H1 (cell line): ENCODE data around the gene GSDMA. TPM values are rescaled to one million over a fixed set of nuclear protein-coding genes. Genes with fewer than 3 reads are reported as not detected.

Experiments
- CTCF ChIA-PET: fragments of 300-600 bp; sonication (Branson Sonifier 250); formaldehyde crosslinking; loops from one replicate; lab custom pipeline; 2021; ENCODE audit not compliant: partially characterized antibody; lab: Charles Lee
- POLR2A ChIA-PET: fragments of 300-600 bp; sonication (Branson Sonifier 250); formaldehyde crosslinking; loops from one replicate; lab custom pipeline; 2021; ENCODE audit warnings: inconsistent platforms; ENCODE audit not compliant: partially characterized antibody; lab: Charles Lee
- DNase-seq, 2 experiments: peaks; one replicate each; pipeline versions ENCODE4 v3.0.0 to v3.0.0-alpha.2; 2010 to 2022; ENCODE audit warnings: low spot score in 2 of 2, low read depth in 1 of 2, mixed read lengths in 1 of 2
- FAIRE-seq: peaks from 2 replicates; lab custom pipeline; 2011; peaks lifted over from hg19 to GRCh38; lab: Jason Lieb, UNC
- H2AFZ ChIP-seq: 2 replicates; pipeline ENCODE4 v1.8.1; 2012; ENCODE audit warnings: low read length, inconsistent platforms
- H2AK5ac ChIP-seq: 2 replicates; pipeline ENCODE4 v1.6.1; 2013; ENCODE audit warnings: low read depth, low read length
- H2BK120ac ChIP-seq: replicated peaks from 2 replicates; pipeline ENCODE3; 2013; ENCODE audit warnings: low read depth, low read length, inconsistent platforms
- H2BK12ac ChIP-seq: 2 replicates; pipeline ENCODE4 v1.6.1; 2013; ENCODE audit warnings: low read depth, low read length
- H2BK15ac ChIP-seq: 2 replicates; pipeline ENCODE4 v1.6.1; 2013; ENCODE audit warnings: low read length
- H2BK20ac ChIP-seq: 2 replicates; pipeline ENCODE4 v1.6.1; 2013; ENCODE audit warnings: low read length
- H2BK5ac ChIP-seq: 2 replicates; pipeline ENCODE4 v1.6.1; 2013; ENCODE audit warnings: low read depth, low read length
- H3K14ac ChIP-seq: 2 replicates; pipeline ENCODE4 v1.6.1; 2013; ENCODE audit warnings: inconsistent platforms; ENCODE audit not compliant: insufficient read length
- H3K18ac ChIP-seq: 2 replicates; pipeline ENCODE4 v1.6.1; 2013; ENCODE audit warnings: low read length; ENCODE audit errors: extremely low read depth
- H3K23ac ChIP-seq: 2 replicates; pipeline ENCODE4 v1.6.1; 2013; ENCODE audit warnings: inconsistent platforms; ENCODE audit not compliant: insufficient read length
- H3K23me2 ChIP-seq: 2 replicates; pipeline ENCODE4 v1.6.1; 2013; ENCODE audit warnings: low read depth, low read length
- H3K27ac ChIP-seq: 2 replicates; pipeline ENCODE4 v1.6.1; 2011; ENCODE audit warnings: low read depth, low read length, inconsistent platforms
- H3K27me3 ChIP-seq, 4 experiments: replicated peaks in 1 of 4; 1 replicate in 1 of 4; 2 replicates in 3 of 4; pipeline versions ENCODE4 v1.6.1 to v1.8.1; 2011 to 2013; ENCODE audit warnings: low read length in 3 of 4, mild to moderate bottlenecking in 3 of 4, inconsistent platforms in 2 of 4, mixed read lengths in 2 of 4, moderate library complexity in 1 of 4; ENCODE audit not compliant: control insufficient read depth in 3 of 4, insufficient read depth in 3 of 4; ENCODE audit errors: extremely low read depth in 1 of 4
- H3K36me3 ChIP-seq, 4 experiments: 2 replicates each; pipeline versions ENCODE4 v1.6.1 to v1.8.1; 2011 to 2013; ENCODE audit warnings: mild to moderate bottlenecking in 4 of 4, low read length in 3 of 4, moderate library complexity in 2 of 4, control low read depth in 1 of 4, inconsistent platforms in 1 of 4; ENCODE audit not compliant: insufficient read depth in 4 of 4, control insufficient read depth in 2 of 4
- H3K4ac ChIP-seq: replicated peaks from 2 replicates; pipeline ENCODE3; 2013; ENCODE audit warnings: low read length, low read depth, mixed read lengths, inconsistent platforms; ENCODE audit not compliant: insufficient read length
- H3K4me1 ChIP-seq, 4 experiments: replicated peaks in 1 of 4; 1 replicate in 1 of 4; 2 replicates in 3 of 4; pipeline versions ENCODE4 v1.6.1 to v1.8.1; 2011 to 2013; ENCODE audit warnings: low read length in 3 of 4, inconsistent platforms in 2 of 4, mixed read lengths in 1 of 4; ENCODE audit not compliant: insufficient read depth in 4 of 4, control insufficient read depth in 3 of 4
- H3K4me2 ChIP-seq, 2 experiments: 2 replicates each; pipeline versions ENCODE4 v1.6.1 to v1.8.1; 2011 to 2013; ENCODE audit warnings: low read depth in 2 of 2, low read length in 2 of 2, control low read depth in 1 of 2, inconsistent platforms in 1 of 2, mild to moderate bottlenecking in 1 of 2; ENCODE audit not compliant: insufficient read depth in 1 of 2
- H3K4me3 ChIP-seq, 4 experiments: fragments of 200-600, 300-600 bp in 1 of 4; sonication (generic), shearing (Covaris generic), sonication (Bioruptor Twin) in 1 of 4; 2 replicates each; pipeline versions ENCODE4 v1.5.1 to v1.8.1; 2011 to 2016; ENCODE audit warnings: low read length in 4 of 4, low read depth in 3 of 4, control low read depth in 2 of 4, inconsistent platforms in 2 of 4, mild to moderate bottlenecking in 2 of 4, mixed read lengths in 1 of 4, moderate library complexity in 1 of 4; ENCODE audit not compliant: insufficient read depth in 2 of 4; ENCODE audit errors: extremely low read depth in 1 of 4
- H3K56ac ChIP-seq: replicated peaks from 2 replicates; pipeline ENCODE3; 2013; ENCODE audit warnings: low read depth, mild to moderate bottlenecking, mixed read lengths, low read length, inconsistent platforms; ENCODE audit not compliant: insufficient read length
- H3K79me1 ChIP-seq: 2 replicates; pipeline ENCODE4 v1.6.1; 2013; ENCODE audit warnings: low read depth, low read length, control low read depth
- H3K79me2 ChIP-seq, 2 experiments: 2 replicates each; pipeline versions ENCODE4 v1.6.1 to v1.8.1; 2012 to 2013; ENCODE audit warnings: low read length in 2 of 2, mild to moderate bottlenecking in 2 of 2, inconsistent platforms in 1 of 2; ENCODE audit not compliant: insufficient read depth in 2 of 2, control insufficient read depth in 1 of 2
- H3K9ac ChIP-seq, 4 experiments: replicated peaks in 1 of 4; 1 replicate in 1 of 4; 2 replicates in 3 of 4; pipeline versions ENCODE4 v1.6.1 to v1.8.1; 2011 to 2013; ENCODE audit warnings: low read depth in 3 of 4, low read length in 3 of 4, control low read depth in 2 of 4, mild to moderate bottlenecking in 2 of 4, moderate library complexity in 2 of 4, inconsistent platforms in 1 of 4; ENCODE audit errors: extremely low read depth in 1 of 4
- H3K9me3 ChIP-seq, 2 experiments: 2 replicates each; pipeline versions ENCODE4 v1.6.1 to v1.8.1; 2012 to 2013; ENCODE audit warnings: mild to moderate bottlenecking in 2 of 2, moderate library complexity in 2 of 2, control low read depth in 1 of 2, inconsistent platforms in 1 of 2, low read depth in 1 of 2, low read length in 1 of 2, mixed read lengths in 1 of 2; ENCODE audit not compliant: insufficient read depth in 2 of 2
- H4K20me1 ChIP-seq, 2 experiments: replicated peaks in 1 of 2; 2 replicates each; pipeline versions ENCODE3 to v1.8.1; 2011 to 2013; ENCODE audit warnings: inconsistent platforms in 2 of 2, low read length in 2 of 2, mild to moderate bottlenecking in 1 of 2; ENCODE audit not compliant: insufficient read depth in 2 of 2, control insufficient read depth in 1 of 2
- H4K5ac ChIP-seq: 2 replicates; pipeline ENCODE4 v1.6.1; 2013; ENCODE audit warnings: low read length, low read depth, mixed read lengths, inconsistent platforms; ENCODE audit not compliant: insufficient read length
- H4K8ac ChIP-seq: 2 replicates; pipeline ENCODE4 v1.8.0; 2013; ENCODE audit warnings: mild to moderate bottlenecking, moderate library complexity, low read length, inconsistent platforms; ENCODE audit not compliant: insufficient read depth; ENCODE audit errors: extremely low read depth
- H4K91ac ChIP-seq: replicated peaks from 2 replicates; pipeline ENCODE3; 2013; ENCODE audit warnings: low read length, mixed read lengths, inconsistent platforms; ENCODE audit not compliant: insufficient read length
- POLR2A ChIP-seq, 2 experiments: IDR thresholded peaks; 1 replicate in 1 of 2; 2 replicates in 1 of 2; pipeline ENCODE4 v1.6.1; 2011; ENCODE audit warnings: low read depth in 2 of 2, low read length in 2 of 2, mild to moderate bottlenecking in 2 of 2; ENCODE audit errors: control extremely low read depth in 1 of 2
- WGBS, 2 experiments: shearing (Covaris generic) in 1 of 2; methylation state at CpG; one replicate each; pipeline versions ENCODE4 v1.1.6 to v1.1.7; 2013 to 2015; ENCODE audit warnings: low lambda C conversion rate in 2 of 2, mixed read lengths in 2 of 2, inconsistent platforms in 1 of 2, low coverage in 1 of 2, missing lambda C conversion rate in 1 of 2; ENCODE audit not compliant: insufficient replicate concordance in 2 of 2, insufficient coverage in 1 of 2, insufficient read length in 1 of 2; ENCODE audit errors: extremely low coverage in 1 of 2, missing lambda C conversion rate in 1 of 2; 5-methylcytosine and 5-hydroxymethylcytosine counted together
- polyA plus RNA-seq, 7 experiments: library from polyadenylated mRNA; depleted of rRNA in 3 of 7; stranded (reverse) in 5 of 7; unstranded in 2 of 7; fragments of >200 nt in 5 of 7; fragments of 200-250 nt in 2 of 7; gene quantifications; 1 replicate in 5 of 7; 2 replicates in 1 of 7; 4 replicates in 1 of 7; pipeline versions ENCODE4 v1.2.1 to v1.2.3, GENCODE V29; 2011 to 2013; ENCODE audit warnings: missing spikeins in 2 of 7, mixed read lengths in 2 of 7
- total RNA-seq: library from RNA; stranded (reverse); fragmentation: NEBNext Ultra II Directional; extraction: Animal tissue kit (Norgen Biotek cat#: 25700); gene quantifications from 2 replicates; pipeline ENCODE4 v1.2.1, GENCODE V29; 2021

The GSDMA gene
- total and polyA plus RNA-seq, 2 of the 8 experiments (the other 6 are each of a cell fraction or from before 2014, with no cell fraction given) = 0.03 TPM; not detected in 1

DNA sequence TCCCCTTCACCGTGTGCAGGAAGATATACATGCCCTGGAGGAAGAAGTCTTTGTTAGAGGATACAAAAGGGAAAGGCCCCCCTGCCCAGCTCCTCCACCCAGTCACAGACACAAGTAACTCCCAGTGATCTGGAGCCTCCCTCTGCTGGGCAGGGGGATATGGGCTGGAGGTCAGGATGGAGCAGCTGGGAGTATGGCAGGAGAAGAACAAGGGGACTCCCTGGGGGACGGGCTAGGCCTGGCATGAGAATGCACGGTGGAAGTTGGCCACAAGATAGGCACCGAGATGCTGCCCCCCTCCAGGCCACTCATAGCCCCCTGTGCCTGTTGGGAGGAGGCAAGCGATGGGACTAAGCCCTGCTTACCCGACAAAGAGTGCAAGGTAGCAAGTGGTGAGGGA is 39.6 kb upstream of the GSDMA start:
- Histone ChIP-seq H2BK15ac (no peak overlapping the region), H3K14ac (no peak overlapping the region), H3K56ac (no peak overlapping the region), H3K23me2 (peaks cover 8% of the 10 kb centered on the region; the same call in 1 of the 2 replicates), H3K4ac (no peak overlapping the region), H3K27me3 (no peaks in the 10 kb centered on the region), H2BK12ac (no peak overlapping the region), H2AK5ac (no peak overlapping the region), H3K79me2 (peaks cover 0 to 30% of the 10 kb centered on the region in 2 experiments; a peak in 2 of 4 replicates), H4K20me1 (peaks cover 18 to 23% of the 10 kb centered on the region in 2 experiments), H4K5ac (no peak overlapping the region), H3K23ac (no peak overlapping the region), H3K4me1 (peaks cover 5 to 21% (median 13%) of the 10 kb centered on the region in 4 experiments), H2AFZ (no peak overlapping the region), H3K4me3 (no peak overlapping the region), H3K4me2 (no peak overlapping the region), H3K79me1 (peaks cover 13% of the 10 kb centered on the region), H2BK20ac (no peak overlapping the region), H2BK5ac (no peak overlapping the region), H4K91ac (no peak overlapping the region), H3K9ac (0 out of 7 replicates have a peak overlapping the region, but pooled peaks of 1 of the 4 experiments have one; percentile 7), H4K8ac (peak overlapping the region; percentile 59; the same call in 1 of the 2 replicates), H3K27ac (peak overlapping the region; percentile 17; the same call in 1 of the 2 replicates), H3K36me3 (peaks cover 13 to 24% (median 19%) of the 10 kb centered on the region in 4 experiments; a peak in 7 of 8 replicates), H3K9me3 (no peaks in the 10 kb centered on the region), H3K18ac (no peak overlapping the region), H2BK120ac (no peak overlapping the region)
- POLR2A ChIA-PET = interaction anchor here (1.6 kb wide), 1 partner anchor 8 kb away, joined by 4 read pairs; no protein-coding TSS in a partner anchor
- no peak for FAIRE-seq
- no peak for DNase-seq
- WGBS, 2 experiments = 87% methylated on average over 6 of the region's 6 CpGs; no CpG with 5 or more reads in 1 of the 2 experiments
- CTCF ChIA-PET = interaction anchor here (0.6 kb wide), 1 partner anchor 193 kb away, joined by 3 read pairs; the partner anchor contains the start of gene MIEN1
- TF ChIP-seq POLR2A (IDR thresholded peaks at IDR 0.05; ENCODE audit: control extremely low read depth in 1 of 2, low read depth in 2 of 2, low read length in 2 of 2) = no peak
